Activated T-cell treated with anti-CD3 and anti-CD28 coated beads, Interleukin-2, amount 50 U/mL, for 4 hours (primary cell): ENCODE data around the gene GAS2L1. TPM values are rescaled to one million over a fixed set of nuclear protein-coding genes. Genes with fewer than 3 reads are reported as not detected.

Experiments used
- ATAC-seq, 2 donors: fragments of 200-7000 bp; cut with Tn5 transposase; one replicate each; pipeline ENCODE4 v1.10.0; 2021
- DNase-seq: peaks from one replicate; pipeline ENCODE4 v3.0.0-alpha.2; 2020
- H3K27me3 Mint-ChIP-seq: one replicate; pipeline ENCODE4 v1.8.0; 2021; ENCODE audit warnings: low read depth, mixed read lengths
- H3K36me3 Mint-ChIP-seq: one replicate; pipeline ENCODE4 v1.8.0; 2022; ENCODE audit warnings: mixed read lengths; ENCODE audit not compliant: insufficient read depth
- H3K4me1 Mint-ChIP-seq: one replicate; pipeline ENCODE4 v1.8.0; 2021; ENCODE audit warnings: low read depth, mixed read lengths
- H3K4me3 Mint-ChIP-seq: one replicate; pipeline ENCODE4 v1.8.0; 2021; ENCODE audit warnings: mild to moderate bottlenecking, moderate library complexity, mixed read lengths
- H3K9me3 Mint-ChIP-seq: one replicate; pipeline ENCODE4 v1.8.0; 2021; ENCODE audit warnings: mixed read lengths
- total RNA-seq, 3 donors: library from RNA; stranded (reverse); gene quantifications; one replicate each; pipeline ENCODE4 v1.2.1, GENCODE V29; 2021

GAS2L1 gene
- total RNA-seq, 3 donors from 2014 or later, result 0.37 to 0.90 (median 0.56) TPM

GRCh38 chr22:29334148-29334547, 27.7 kb downstream of the GAS2L1 start:
- DNase-seq (no peak), ATAC-seq (no peak)
- Mint-ChIP-seq H3K9me3 (no peaks in the 10 kb centered on the region), H3K4me3 (no peak overlapping the region), H3K36me3 (peaks cover 32% of the 10 kb centered on the region), H3K4me1 (no peaks in the 10 kb centered on the region), H3K27me3 (no peaks in the 10 kb centered on the region)

DNA sequence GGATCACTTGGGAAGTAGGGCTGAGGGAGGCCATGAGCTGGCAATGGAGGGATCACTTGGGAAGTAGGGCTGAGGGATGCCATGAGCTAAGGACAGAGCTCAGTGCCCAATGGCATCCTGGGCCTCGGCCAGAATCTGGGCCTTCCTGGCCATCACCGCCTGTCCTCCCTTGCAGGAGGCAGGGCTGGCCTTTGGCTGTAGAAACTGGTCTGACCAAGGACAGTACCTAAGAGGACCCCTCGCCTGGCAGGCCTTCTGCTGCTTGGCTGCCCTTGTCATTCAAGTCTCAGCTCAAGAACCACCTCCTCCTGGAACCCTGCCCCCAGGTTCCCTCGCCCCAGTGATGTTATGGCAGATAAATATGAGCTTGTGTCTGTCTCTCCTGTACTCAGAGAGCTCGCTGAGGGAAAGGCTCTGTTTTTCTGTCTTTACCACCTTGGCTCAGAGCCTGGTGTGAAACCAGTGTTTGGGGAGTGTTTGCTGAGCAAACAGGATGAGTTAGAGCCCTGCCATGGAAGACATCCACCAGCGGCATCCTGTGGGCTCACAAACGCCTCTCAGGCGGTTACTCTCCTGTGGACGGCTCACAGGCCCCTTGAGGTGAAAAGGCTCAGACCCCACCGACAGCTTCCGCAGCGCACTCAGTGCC, 28.4 kb downstream of the GAS2L1 start:
- no peaks in the 10 kb centered on the region for H3K9me3 Mint-ChIP-seq
- DNase-seq (no peak), ATAC-seq (no peak)
- H3K4me3 Mint-ChIP-seq, result no peak overlapping the region
- no peaks in the 10 kb centered on the region for H3K27me3 Mint-ChIP-seq
- no peaks in the 10 kb centered on the region for H3K4me1 Mint-ChIP-seq
- peaks cover 34% of the 10 kb centered on the region for H3K36me3 Mint-ChIP-seq

- H3K4me1 Mint-ChIP-seq, result no peaks in the 10 kb centered on the region
- H3K36me3 Mint-ChIP-seq, result peaks cover 38% of the 10 kb centered on the region
- H3K27me3 Mint-ChIP-seq, result no peaks in the 10 kb centered on the region
- H3K9me3 Mint-ChIP-seq, result no peaks in the 10 kb centered on the region
- ATAC-seq (no peak), DNase-seq (no peak)
- H3K4me3 Mint-ChIP-seq, result no peak overlapping the region
Measured at GRCh38 chr22:29335656-29336055, 29.2 kb downstream of the GAS2L1 start.

- no peak for ATAC-seq
- no peaks in the 10 kb centered on the region for H3K9me3 Mint-ChIP-seq
- no peak overlapping the region for H3K4me3 Mint-ChIP-seq
- no peak for DNase-seq
- no peaks in the 10 kb centered on the region for H3K4me1 Mint-ChIP-seq
- H3K36me3 Mint-ChIP-seq, result peaks cover 40% of the 10 kb centered on the region
- H3K27me3 Mint-ChIP-seq, result no peaks in the 10 kb centered on the region
Measured at GRCh38 chr22:29336751-29337490, 30.5 kb downstream of the GAS2L1 start.

DNA sequence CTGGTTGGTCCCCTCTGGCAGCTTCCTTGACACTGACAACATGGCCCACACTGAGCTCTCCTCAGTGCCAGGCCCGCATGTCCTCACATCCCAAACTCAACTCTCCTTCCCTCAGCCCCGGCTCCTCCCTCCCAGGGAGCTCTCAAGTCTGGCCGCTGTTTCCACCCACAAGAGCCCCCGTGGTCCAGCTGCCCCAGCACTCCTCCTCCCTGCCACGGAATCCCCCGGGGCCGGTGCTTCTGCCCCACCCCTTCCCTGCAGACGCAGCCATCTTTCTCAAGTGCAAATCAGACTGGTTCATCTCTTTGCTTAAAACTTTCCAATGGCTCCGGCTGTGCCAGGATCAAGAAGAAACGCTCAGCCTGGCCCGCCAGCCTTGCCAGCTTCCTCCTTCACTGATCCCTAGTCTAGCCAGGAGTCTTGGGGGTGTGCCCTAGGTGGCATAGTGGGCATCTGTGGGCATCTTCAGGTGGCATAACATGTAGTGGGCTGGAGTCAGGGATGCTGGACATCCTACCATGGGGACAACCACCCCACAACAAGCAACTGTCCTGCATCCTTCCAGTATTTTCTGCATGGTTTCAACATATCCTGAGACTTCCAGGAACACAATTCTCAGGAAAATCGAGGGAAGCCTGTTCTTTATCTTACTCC, 31.3 kb downstream of the GAS2L1 start:
- H3K27me3 Mint-ChIP-seq, result no peaks in the 10 kb centered on the region
- peaks cover 43% of the 10 kb centered on the region for H3K36me3 Mint-ChIP-seq
- no peak for ATAC-seq

GRCh38 chr22:29338398-29338797, 31.9 kb downstream of the GAS2L1 start:
- Mint-ChIP-seq H3K36me3 (peaks cover 47% of the 10 kb centered on the region), H3K4me1 (no peaks in the 10 kb centered on the region), H3K27me3 (no peaks in the 10 kb centered on the region), H3K4me3 (no peak overlapping the region), H3K9me3 (no peaks in the 10 kb centered on the region)
- DNase-seq (no peak), ATAC-seq (no peak)

More for the DNA sequence above, 31.3 kb downstream of the GAS2L1 start:
- Mint-ChIP-seq H3K4me3 (no peak overlapping the region), H3K9me3 (no peaks in the 10 kb centered on the region), H3K4me1 (no peaks in the 10 kb centered on the region)
- DNase-seq, result no peak

DNA sequence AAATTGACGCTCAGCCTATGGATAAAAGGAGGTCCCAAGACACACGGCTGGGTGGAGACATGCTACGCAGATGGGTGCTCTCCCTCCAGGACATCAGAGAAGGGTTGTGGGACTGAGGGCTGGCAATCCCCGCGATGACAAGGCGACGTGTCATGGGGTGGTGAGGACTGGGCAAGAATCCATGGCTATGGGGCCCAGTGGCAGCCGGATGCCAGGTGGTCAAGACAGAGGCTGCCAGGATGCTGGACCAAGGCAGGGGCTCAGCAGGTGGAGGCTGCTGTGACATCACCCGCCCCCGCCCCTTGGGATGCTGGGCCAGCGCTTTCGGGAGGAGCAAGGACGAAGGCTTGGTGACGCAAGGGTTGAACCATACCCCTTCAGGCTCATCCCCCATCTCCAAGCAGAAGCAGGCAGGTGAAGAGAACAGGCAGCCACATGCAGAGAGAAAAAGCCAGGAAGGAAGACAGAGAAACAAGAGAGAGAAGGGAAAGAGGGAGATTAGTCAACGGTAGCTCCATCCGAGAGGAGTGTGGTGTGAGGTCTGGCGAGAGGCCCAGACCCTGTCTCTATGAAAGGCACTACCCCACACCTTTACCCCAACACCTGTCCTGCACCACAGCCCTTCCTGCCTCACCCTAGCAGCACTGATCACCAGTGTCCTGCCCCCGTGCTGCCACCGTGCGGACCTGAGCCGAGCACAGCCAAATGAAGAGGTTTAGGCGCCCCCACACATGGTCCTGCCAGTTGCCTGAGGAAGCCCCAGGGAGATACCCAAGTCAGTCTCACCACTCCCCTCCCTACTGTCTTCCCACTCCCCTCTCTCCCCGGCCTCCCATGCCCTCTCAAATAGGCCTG, 33.2 kb downstream of the GAS2L1 start:
- Mint-ChIP-seq H3K4me3 (no peak overlapping the region), H3K9me3 (no peaks in the 10 kb centered on the region), H3K4me1 (no peaks in the 10 kb centered on the region), H3K27me3 (no peaks in the 10 kb centered on the region), H3K36me3 (peaks cover 49% of the 10 kb centered on the region)
- ATAC-seq (no peak), DNase-seq (no peak)

- DNase-seq, result no peak
- peaks cover 46% of the 10 kb centered on the region for H3K36me3 Mint-ChIP-seq
- no peaks in the 10 kb centered on the region for H3K9me3 Mint-ChIP-seq
- no peaks in the 10 kb centered on the region for H3K27me3 Mint-ChIP-seq
- H3K4me1 Mint-ChIP-seq, result no peaks in the 10 kb centered on the region
- no peak for ATAC-seq
- H3K4me3 Mint-ChIP-seq, result no peak overlapping the region
Measured at GRCh38 chr22:29340566-29340965, 34.1 kb downstream of the GAS2L1 start.

GRCh38 chr22:29341056-29341848, 34.8 kb downstream of the GAS2L1 start:
- no peak for ATAC-seq

DNA sequence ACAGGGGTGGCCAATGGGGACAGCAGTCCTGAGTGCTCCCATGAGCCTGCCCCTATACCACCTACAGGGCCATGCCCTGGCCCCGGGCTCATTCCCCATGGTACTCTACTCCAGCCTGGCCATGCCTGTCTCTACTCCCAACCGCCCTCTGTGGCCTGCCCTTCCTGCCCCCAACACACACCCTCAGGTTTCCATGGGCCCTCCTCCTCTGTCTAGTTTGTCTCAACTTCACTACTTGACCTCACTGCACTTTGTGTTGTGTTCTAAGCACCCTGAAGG, 35.3 kb downstream of the GAS2L1 start:
- Mint-ChIP-seq H3K27me3 (no peaks in the 10 kb centered on the region), H3K36me3 (peaks cover 37% of the 10 kb centered on the region), H3K9me3 (no peaks in the 10 kb centered on the region), H3K4me3 (no peak overlapping the region), H3K4me1 (no peaks in the 10 kb centered on the region)
- DNase-seq (no peak), ATAC-seq (no peak)

More at GRCh38 chr22:29341056-29341848, 34.8 kb downstream of the GAS2L1 start:
- no peaks in the 10 kb centered on the region for H3K4me1 Mint-ChIP-seq
- no peaks in the 10 kb centered on the region for H3K27me3 Mint-ChIP-seq
- H3K36me3 Mint-ChIP-seq, result peaks cover 39% of the 10 kb centered on the region
- DNase-seq, result no peak
- no peaks in the 10 kb centered on the region for H3K9me3 Mint-ChIP-seq
- no peak overlapping the region for H3K4me3 Mint-ChIP-seq

DNA sequence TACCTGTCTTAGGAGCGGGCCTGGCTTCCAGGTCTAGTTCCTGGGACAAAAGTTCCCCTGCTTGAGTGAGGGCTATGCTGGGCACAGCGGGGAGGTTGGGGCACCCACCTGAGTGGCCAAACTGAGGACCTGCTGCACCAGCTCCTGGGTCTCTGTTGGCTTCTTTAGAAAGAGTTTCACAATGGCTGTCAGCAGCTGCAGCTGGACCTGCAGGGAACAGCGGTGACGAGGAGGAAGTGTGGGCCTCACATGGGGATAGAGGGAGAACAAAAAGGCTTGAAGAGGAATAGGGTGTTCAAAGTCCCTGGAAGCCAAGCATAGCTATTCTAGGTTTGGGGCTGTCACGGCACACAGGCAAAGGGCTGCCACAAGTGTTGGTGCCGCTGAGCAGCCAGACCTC, 35.7 kb downstream of the GAS2L1 start:
- DNase-seq (no peak), ATAC-seq (no peak)
- no peaks in the 10 kb centered on the region for H3K27me3 Mint-ChIP-seq
- H3K36me3 Mint-ChIP-seq, result peaks cover 34% of the 10 kb centered on the region
- H3K4me3 Mint-ChIP-seq, result no peak overlapping the region
- H3K9me3 Mint-ChIP-seq, result no peaks in the 10 kb centered on the region
- no peaks in the 10 kb centered on the region for H3K4me1 Mint-ChIP-seq

DNA sequence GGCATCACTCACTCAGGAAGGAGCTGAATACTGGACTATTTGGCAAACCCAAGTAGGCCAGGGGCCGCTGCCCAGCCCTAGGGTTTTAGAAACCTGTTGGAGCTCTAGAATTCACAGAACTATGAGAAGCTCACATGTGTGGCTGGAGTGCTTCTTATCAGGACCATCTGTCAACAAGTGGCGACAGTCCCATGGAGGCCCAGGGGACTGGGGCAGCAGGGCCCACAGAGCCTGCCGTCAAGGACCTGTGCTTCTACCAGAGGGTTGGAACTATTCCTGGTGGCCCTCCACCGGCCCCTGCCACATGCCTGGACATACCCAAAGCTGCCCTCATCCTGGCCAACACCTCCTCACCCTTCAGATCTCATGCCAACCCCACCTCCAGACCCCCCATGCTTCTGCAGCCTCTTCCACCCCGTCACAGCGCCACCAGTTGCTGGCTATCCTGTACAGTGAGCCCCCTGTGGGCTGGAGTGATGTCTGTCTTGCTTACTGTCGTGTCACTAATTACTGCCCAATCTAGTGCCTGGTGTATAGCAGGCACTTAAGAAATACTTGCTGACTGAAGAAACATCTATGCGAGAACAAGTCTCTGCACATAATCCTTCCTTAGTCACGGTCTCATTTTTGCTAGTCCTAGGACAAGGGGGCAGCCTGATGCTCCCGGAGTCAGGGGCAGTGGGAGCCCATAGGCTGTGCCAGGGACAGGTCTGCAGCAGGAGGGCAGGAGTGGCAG, 36.3 kb downstream of the GAS2L1 start:
- Mint-ChIP-seq H3K36me3 (peaks cover 38% of the 10 kb centered on the region), H3K9me3 (no peaks in the 10 kb centered on the region)

GRCh38 chr22:29343313-29343805, 36.9 kb downstream of the GAS2L1 start:
- no peaks in the 10 kb centered on the region for H3K4me1 Mint-ChIP-seq
- DNase-seq (no peak), ATAC-seq (peak in 1 of 2 donors; percentile 58)
- no peaks in the 10 kb centered on the region for H3K9me3 Mint-ChIP-seq
- H3K4me3 Mint-ChIP-seq, result no peak overlapping the region
- H3K27me3 Mint-ChIP-seq, result no peaks in the 10 kb centered on the region
- peaks cover 36% of the 10 kb centered on the region for H3K36me3 Mint-ChIP-seq

More for the DNA sequence above, 36.3 kb downstream of the GAS2L1 start:
- DNase-seq (no peak), ATAC-seq (no peak)
- Mint-ChIP-seq H3K27me3 (no peaks in the 10 kb centered on the region), H3K4me3 (no peak overlapping the region), H3K4me1 (no peaks in the 10 kb centered on the region)
